ENCODE data around the gene DEAF1.
"Not testable (repeated sequence)": the region's sequence is repeated elsewhere in the genome, so short reads cannot be mapped to it uniquely, and the experiment has no call there.

Gene DEAF1

DNA sequence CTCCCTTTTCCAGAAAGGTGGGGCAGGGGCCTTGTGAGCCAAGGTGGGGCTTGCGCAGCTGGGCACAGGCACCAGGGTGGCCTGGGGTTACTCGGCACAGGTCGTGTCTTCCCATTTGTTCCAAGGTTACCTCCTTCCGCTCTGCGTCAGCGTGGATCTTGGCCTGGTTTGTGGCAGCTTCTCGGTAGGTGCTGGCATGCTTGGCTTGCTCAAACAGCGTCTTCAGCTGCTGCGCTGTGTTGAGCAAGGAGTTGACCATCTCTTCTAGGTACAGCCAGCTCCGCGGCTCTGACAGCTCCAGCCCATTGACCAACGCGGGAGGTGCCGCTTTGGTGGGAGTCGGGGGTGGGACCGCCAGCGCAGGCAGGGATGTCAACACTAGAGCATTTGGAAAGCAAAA lies 20.6 kb downstream of the DEAF1 start:
- DNase-seq: no peak

DNA sequence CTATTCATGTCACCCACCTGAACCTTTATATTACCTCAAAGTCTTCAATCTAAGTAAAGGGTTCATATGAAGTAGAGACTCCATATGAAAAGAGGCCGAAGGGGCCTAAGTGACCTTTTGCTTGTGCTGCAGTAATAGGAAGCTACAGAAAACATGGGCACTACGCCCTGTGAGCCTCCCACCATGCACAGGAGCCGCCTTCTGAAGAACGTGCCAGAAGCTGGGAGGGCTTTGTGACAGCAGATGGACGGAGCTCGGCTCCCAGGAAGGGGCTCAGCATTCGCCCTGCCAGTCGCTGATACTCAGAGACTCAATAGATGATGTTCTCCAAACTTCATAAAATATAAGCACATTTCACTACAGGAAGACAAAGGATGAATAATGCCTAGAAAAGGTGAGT lies 21.2 kb downstream of the DEAF1 start:
- no peak for DNase-seq

DNA sequence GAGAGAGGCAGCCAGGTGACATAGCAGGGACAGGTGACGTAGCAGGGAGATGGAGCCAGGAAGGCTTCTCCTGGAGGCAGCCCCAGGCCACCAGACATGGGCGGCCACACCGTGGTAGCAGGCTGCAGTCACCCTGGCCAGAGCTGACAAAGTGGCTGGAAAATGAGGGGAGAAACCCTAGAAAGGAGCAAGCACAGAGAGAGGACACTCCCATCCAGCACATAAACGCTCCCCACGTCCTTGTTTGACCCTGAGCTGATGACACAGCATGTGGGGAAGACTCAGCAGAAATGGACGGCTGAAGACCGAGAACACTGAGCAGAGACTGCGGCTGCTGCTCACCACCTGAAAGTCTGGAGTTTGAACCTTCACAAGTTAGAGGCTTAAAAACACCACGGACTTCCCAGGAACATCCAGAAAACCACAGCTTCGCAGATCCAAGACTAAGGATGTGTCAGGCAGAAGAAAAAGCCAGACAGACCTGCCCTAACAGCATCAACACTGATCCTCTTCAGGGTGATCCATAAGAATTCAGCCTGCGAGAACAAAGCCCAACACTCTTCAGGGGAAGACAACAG lies 29.2 kb downstream of the DEAF1 start:
- DNase-seq: no peak

DNA sequence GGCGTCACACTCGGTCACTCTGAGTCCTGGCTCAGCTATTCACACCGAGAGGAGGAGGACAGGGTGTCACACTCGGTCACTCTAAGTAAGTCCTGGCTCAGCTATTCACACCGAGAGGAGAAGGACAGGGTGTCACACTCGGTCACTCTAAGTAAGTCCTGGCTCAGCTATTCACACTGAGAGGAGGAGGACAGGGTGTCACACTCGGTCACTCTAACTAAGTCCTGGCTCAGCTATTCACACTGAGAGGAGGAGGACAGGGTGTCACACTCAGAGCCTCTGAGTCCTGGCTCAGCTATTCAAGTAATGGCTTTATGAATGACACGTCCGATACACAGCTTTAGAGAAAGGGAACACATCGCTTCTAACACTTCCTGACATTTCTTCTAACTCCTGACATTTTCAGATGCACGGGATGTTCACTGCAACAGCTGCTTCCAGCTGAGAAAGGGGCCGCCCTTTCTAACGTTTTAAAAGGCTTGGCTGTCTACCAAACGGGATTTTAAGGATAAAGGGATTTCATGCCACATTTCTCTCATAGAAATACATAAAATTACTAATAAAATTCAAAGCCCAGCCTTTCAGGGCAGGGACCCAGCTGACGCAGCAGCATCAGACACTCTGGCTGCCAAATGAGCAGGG lies 29.8 kb downstream of the DEAF1 start:
- DNase-seq: no peak

DNA sequence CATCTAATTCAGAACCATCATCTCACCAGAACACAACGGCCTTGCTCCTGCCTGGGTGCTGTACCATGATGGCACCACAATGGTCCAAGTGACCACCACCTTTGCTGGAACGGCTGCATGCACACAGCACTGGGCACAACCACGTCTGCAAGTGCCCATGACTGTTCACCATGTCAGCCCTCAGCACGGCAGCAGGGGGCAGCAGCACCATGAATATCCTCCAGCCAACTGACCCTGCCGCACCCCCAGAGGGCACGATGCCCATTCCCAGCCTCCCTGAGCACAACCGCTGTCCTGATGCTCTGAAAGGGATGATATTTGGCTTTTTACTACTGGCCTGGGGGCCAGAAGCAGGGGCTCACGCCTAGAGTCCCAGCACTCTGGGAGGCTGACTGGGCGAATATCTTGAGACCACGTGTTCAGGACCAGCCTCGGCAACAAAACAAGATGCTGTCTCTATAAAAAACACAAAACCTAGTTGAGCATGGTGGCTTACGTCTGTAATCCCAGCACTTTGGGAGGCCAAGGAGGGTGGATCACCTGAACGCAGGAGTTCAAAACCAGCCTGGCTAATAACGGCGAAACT lies 32.2 kb downstream of the DEAF1 start:
- no peak for DNase-seq

DNA sequence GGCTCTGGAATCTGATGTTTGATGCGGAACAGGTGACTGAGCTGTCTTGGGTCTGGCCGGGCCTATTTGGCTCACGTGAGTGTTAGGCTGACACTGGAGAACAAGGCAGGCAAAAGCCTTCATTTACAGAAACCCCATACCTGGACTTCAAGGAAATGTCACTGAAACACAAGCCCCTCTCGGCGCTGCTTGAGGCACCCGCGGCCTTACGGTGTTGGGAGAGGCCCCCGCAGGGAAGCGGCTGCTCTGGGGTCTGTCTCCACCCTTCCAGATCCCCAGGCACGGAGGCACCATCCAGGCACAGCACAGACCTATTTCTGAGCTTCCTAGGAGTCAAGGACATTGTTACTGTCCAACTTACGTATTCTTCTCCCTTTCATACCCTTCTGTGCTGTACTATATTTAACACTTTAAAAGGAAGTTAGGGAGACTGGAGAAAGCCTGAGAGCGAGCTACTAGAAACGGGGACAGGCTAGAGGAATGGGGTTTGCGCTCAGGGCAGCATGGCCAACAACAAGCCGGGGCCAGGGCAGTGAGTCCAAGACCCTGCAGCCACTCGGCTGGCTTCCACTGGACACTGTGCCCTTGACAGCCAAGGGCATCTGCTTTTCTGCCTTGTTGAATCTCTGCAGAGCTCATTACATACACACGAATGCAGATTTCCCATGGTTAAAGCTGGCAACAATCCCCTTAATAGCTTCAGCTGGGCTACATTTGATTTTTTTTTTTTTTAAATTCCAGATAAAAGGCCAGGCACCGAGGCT lies 34.2 kb downstream of the DEAF1 start:
- no peak for DNase-seq

DNA sequence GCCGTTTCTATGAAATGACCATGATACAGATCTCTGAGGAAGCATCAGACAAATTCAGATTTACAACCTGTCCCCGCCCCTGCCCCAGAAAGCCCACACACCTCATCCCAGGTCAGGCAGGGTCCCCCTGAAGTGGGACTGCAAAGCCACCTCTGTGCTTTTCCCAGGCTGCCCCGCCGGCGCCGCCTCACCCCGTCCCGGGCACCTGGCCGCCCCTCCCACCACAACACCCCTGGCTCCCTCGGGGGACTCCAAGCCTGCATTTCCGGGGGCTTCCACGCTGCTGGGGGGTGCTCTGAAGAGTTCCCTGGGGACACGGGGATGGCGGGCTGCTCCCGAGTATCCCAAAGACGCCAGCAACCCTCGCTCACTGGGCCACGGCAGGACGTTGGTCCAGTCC lies 34.7 kb downstream of the DEAF1 start:
- no peak for DNase-seq

DNA sequence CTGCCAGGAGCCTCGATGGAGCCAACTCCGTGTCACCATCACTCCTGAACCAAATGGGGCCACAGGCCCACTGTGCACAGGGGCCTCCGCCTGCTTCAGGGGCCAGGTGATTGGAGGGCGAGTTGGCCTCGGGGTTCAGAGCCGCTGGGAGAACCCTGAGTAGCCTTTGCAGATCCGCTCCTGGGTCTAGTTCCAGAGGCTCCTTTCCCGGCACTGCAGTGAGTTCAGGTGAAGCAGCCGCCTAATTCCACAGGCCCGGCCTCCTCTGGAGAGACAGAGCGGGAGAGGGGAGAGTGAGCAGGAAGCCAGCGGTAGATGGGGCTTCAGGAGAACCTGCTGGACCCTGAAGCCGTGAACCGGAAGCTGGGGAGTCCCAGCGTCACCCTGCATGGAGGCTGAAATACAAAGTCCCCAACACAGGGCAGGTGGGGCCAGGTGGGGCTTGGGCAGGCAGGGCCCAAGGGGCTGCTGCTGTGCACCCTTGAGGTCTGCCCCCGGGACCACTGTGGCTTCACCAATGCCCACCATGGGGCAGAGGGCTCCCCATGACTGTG lies 35.4 kb downstream of the DEAF1 start:
- no peak for DNase-seq

DNA sequence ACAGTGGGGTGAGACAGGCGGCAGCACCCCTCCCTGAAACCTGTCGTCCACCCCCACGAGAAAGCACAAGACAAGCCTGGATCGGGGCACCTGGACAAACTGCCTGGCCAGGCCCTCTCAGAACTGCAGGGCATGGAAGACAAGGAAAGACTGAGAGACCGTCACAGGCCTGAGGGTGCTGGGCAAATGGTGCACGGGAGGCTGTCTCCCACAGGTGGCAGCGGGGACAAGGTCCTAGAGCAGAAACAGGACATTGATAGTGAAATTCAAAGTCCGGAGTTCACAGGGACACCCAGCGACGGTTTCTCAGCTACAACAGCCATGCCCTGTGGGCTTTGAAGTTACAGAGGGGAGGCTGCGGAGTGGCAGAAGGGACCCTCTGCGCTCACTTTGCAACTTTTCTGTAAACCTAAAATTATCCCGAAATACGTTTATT lies 37.3 kb downstream of the DEAF1 start:
- DNase-seq: no peak

DNA sequence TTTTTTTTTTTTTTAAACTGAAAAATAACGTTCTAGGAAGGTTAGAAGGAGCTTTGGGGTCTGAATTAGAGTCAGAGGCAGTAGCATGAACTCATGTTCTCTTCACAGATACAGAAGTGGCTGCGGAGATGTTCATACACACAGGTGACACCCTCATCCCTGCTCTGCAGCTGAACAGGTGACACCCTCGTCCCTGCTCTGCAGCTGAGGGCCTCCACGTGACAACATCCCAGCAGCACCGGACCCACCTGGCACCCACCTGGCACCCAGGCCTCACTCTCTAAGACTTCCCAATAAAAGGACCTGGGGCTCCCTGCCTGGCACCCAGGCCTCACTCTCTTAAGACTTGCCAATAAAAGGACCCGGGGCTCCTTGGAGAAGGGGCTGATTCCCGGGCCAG lies 38.2 kb downstream of the DEAF1 start:
- no peak for DNase-seq

DNA sequence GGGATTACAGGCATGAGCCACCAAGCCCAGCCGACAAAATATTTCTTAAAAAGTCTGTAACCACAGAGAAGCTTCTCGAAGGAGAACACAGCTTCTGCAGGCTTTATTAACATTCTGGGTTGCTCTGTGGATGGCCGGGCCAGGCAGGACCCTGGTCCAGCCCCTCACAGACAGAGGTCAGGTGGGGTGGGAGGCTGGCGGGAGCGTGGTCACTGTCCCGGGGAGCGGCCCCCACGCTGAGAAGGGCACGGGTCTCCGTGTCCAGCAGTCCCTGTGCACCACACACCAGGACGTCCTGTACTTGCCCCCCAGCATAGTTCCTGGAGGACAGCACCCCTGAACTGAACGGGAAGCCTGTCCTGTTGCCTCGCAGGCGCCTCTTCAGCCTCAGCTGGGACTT lies 38.6 kb downstream of the DEAF1 start:
- DNase-seq: no peak

DNA sequence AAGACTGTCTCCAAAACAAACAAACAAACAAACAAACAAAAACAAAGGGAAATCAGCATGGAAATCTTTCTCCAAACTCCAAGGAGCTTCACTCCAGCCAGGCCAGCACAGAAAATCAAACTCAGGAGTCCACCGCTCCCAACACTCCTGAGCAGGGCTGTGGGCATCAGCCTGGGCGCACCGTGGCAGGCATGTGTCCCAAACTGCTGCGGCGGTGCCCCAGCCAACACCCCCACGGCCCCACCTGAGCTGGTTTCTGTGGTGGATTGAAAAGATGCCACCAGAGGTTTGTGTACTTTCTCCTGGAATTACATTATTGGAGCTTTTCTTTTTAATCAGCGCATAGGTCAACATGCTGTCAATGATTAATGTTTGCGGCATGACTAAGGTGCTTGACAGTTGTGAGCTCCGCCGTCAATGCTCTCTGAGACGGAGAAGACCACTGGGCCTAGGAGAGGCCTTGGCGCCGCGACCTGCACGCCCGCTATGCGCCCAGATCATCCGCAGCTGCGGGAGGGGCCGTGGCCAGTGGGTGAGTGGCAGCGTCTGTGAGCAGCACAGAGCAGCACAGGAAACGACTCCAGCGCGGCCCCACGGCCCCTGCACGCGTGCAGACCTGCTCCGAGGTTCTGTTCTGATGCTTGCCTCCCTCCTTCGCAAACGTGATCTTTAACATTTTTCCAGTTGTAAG lies 39.8 kb downstream of the DEAF1 start:
- DNase-seq: no peak

DNA sequence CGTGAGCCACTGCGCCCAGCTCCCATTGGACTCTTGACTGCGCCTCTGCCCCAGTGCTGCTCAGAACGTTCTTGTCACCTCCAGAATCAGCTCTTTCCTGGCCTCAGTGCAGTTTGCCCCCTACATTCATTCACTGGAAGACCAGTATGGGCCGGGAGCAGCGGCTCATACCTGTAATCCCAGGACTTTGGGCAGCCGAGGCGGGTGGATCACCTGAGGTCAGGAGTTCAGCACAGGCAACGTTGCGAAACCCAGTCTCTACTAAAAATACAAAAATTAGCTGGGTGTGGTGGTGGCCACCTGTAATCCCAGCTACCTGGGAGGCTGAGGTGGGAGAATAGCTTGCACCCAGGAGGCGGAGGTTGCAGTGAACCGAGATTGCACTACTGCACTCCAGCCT lies 40.6 kb downstream of the DEAF1 start:
- not testable (repeated sequence) for DNase-seq

DNA sequence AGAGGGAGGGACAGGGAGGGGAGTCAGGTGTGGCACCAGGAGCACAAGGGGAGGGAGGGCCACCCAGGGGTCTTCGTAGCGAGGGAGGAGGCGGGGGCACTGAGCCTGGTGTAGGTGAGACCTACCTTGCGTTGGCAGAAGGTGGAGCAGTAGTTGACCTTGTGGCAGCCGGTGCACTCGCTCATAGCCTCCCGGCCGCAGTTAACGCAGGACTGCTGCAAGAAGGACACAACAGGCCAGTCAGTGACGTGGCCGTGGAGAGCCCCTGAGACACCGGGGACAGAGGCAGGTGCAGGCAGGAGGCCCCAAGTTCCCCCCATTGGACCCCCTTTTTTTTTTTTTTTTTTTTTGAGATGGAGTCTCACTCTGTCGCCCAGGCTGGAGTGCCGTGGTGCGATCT lies 41.2 kb downstream of the DEAF1 start:
- no peak for DNase-seq

DNA sequence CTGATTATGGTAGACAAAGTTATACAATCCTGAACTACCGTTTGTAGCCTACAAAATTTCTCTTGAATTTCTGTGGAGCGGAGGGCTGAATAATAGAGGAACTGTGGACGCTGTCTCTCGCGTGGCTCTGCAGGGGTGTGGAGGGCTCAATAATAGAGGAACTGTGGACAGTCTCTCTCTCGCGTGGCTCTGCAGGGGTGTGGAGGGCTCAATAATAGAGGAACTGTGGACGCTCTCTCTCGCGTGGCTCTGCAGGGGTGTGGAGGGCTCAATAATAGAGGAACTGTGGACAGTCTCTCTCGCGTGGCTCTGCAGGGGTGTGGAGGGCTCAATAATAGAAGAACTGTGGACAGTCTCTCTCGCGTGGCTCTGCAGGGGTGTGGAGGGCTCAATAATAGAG lies 41.9 kb downstream of the DEAF1 start:
- not testable (repeated sequence) for DNase-seq

DNA sequence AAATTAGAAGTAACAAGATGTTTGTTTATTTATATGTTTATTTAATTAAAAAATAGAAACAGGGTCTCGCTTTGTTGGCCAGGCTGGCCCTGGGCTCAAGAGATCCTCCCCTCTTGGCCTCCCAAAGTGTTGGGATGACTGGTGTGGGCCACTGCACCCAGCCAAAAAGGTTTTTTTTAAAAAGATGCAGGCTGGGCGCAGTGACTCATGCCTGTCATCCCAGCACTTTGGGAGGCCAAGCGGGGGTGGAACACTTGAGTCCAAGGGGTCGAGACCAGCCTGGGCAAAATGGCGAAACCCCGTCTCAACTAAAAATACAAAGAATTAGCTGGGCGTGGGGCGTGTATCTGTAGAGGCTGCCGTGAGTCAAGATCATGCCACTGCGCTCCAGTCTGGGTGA lies 44.5 kb downstream of the DEAF1 start:
- DNase-seq: no peak

DNA sequence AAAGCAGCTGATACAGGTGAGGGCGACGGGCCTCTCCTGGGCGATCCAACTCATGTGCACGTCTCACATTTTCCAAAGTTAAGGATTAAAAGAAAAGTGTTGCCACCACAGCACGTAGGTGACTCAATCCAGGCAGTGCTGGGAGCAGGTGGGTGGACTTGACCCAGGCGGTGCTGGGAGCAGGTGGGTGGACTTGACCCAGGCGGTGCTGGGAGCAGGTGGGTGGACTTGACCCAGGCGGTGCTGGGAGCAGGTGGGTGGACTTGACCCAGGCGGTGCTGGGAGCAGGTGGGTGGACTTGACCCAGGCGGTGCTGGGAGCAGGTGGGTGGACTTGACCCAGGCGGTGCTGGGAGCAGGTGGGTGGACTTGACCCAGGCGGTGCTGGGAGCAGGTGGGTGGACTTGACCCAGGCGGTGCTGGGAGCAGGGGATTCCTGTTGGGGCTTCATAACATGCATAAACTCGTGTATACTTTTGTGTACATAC lies 47.3 kb downstream of the DEAF1 start:
- DNase-seq: not testable (repeated sequence)

DNA sequence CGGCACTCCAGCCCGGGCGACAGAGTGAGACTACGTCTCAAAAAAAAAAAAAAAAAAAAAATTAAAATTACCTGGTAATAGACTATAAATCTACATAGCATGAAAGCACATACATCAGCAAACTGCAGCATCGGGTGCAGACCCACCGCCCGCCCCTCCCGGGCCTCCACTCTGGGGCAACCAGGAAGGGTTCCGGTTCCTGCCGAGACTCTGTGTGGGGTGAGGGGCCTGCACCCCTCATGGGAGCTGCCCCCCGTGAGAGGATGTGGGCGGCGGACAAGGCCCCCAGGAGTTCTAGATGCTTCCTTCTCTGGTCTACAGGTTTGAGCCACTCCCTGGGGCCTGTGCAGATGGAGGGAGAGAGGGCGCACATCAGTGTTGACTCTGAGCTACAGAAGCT lies 48.8 kb downstream of the DEAF1 start:
- no peak for DNase-seq

DNA sequence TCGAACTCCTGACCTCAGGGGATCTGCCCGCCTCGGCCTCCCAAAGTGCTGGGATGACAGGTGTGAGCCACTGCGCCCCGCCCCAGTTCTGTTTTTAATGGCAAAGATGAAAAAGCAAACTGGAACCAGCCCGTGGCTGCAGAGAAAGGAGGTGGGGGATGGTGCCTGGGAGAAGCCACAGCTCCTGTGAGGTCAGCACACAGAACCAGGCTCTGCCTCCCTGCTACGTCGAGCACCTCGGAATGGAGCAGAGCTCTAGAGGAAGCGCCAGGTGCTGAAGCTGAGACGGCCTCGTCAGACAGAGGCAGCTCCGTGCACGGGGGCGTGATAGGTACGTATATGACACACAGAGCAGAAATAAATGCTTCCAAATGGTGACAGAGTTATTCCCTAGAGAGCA lies 49.5 kb downstream of the DEAF1 start:
- no peak for DNase-seq

DNA sequence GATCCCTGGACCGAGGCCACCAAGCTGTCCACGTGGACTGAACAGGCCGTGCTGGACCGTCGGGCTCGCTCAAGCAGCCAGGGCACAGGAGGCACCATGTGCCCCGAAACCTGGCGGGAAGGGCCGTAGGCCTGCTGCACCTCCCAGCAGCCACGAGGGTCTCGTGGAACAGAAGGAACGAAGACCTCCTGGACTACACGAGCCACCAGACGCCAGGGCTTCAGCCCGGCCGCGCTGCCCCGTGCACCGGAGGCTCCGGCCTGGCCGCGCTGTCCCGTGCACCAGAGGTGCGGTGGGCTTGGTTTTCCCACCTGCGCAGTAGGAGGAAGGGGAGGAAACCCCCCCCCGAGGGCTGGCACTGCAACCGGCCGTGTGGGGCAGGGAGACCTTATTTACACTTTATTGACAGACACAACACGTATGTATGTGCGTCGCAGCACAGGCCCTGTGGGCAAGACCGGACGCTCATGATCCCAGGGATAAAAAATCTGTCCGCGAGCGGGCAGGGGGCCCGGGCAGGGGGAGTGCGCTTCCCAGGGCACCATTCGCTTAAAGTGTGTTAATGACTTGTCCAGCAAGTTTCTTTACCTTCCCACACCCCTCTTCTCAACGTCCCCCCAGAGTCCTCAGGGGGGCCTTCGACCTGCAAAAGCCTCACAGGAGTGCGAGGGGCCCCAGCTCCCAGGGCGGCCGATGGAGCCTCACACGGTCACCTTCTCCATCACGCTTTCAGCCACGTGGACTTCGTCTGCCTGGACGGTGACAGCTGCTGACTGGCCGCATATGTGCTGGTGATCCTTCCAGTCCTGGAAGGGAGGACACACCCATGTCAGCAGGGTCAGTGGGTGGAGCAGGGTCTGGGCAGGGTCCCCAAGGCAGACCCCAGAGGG lies 50.9 kb downstream of the DEAF1 start:
- DNase-seq: no peak

DNA sequence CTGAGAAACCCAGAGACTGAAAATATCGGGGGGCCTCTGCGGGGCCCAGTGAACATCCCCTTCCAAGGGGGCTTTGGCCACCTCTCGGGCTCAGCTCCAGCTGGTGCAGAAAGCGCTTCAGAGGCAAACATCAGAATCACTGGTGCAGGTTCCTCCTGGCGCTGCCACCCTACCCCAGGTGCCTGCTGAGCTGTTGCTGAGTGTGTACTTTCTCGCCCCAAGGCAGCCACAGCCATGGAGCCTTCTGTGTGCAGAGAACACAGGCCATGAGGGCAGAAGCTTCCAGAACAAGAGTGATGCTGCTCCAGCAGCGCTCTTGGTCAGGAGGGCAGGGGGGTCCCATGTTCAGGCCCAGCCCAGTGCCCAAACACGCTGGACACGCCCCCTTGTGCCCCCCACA lies 51.7 kb downstream of the DEAF1 start:
- DNase-seq: no peak

DNA sequence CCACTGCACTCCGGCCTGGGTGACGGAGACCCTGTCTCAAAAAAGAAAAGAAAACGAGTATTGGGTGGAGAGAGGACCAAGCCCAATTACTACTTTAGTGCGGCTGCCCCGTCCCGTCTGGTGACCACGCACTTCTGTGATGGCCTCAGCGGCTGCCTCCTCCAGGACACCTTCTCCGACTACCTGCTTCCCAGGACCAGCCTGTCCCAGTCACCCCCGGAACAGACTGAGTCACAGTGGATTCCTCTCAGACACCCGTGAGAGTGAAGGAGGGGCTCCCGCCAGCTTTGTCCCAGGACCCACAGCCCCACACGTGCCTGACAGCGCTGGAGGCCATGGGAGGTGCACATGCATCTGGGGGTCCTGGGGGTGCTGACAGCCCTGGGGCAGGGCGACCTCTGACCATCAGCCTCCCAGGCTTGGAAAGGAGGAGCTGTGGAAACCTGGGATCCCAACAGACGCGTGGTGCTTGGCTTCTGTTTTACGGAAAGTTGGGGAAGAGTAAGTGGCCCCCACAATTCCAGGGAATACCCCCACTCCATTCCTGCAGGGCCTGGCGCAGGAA lies 53.1 kb downstream of the DEAF1 start:
- DNase-seq: no peak
